GM21360 (cell line): ENCODE results near the gene WHAMM.

Experiments used
- ATAC-seq: cut with Tn5 transposase; IDR thresholded peaks from one replicate; pipeline ENCODE4 v1.9.1; 2021; ENCODE audit warnings: mild to moderate bottlenecking, moderate library complexity; ENCODE audit not compliant: unreplicated experiment

WHAMM gene

DNA sequence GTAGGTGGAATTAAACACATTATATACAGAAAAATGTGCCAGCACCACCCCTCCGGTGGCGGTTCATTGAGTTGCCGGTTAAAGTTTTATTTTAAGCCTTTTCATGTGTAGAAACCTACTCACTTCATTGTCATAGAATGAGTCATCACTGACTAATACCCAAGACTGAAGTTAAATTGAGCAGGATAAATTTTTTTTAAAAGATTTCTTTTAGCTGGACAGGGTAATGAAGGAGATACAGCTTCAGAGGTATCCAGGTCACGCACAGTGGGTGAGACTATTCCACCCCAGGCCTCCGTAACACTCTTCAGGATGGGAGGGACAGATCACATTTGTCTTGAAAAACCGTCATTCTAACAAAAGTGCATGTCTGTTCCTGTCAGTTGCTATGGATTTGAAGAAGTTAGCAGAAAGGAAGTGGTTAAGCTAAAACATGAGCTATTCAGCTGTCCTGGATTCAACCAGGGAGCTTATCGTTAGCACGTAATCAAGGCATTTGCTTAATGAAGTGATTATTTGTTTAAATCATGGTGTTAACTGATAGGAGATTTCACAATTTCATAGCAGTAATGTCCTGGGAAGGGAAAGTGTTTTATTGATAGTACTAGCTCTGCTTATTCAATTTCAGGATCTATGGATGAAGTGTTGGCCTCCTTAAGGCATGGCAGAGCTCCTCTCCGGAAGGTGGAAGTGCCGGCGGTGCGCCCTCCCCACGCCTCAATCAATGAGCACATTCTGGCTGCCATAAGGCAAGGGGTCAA lies 23.4 kb downstream of the WHAMM start:
- ATAC-seq = peak; percentile 79

DNA sequence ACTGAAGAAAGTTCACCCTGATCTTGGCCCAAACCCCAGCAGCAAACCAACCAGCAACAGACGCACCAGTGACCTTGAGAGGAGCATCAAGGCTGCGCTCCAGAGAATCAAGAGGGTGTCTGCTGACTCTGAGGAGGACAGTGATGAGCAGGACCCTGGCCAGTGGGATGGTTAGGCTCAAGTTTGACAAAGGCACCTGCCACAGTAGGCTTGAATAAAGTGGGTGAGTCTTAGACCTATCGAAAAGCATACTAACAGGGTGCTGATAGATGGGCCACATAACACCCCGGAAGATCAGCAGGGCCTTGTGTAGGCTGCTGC lies 23.9 kb downstream of the WHAMM start:
- ATAC-seq = no peak

GRCh38 chr15:82835391-82835917 lies 26.0 kb downstream of the WHAMM start:
- no peak for ATAC-seq

DNA sequence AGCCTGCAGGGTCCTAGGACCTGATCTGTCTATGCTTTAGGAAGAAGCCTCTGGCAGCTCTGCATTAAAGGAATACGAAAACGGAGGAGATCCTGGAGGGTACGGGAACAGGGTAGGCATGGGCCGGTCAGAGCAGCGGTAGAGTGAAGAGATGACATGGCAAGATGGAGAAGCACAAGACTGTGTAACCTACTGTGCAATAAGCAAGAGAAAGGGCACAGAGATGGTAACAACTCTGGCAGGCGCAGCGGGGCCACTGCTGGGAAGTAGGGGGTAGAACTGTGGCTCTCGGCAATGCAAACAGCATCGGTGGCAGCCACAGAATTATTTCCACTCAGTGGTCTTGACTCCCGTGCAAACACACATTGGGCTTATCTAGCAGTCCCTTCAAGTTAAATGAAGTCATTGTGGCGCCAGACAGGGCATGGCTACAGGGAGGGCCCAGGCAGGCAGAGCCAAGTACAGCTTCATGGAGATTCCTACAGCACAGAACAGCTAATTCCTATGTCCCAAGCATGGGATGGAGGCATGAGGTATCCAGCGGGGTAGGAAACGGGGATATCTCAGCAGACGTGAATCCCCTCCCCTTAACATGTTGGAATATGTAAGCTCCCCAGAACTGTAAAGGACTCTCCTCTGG lies 28.8 kb downstream of the WHAMM start:
- no peak for ATAC-seq

GRCh38 chr15:82839136-82839535 lies 29.7 kb downstream of the WHAMM start:
- no peak for ATAC-seq

GRCh38 chr15:82840166-82840565 lies 30.7 kb downstream of the WHAMM start:
- ATAC-seq = no peak

GRCh38 chr15:82843566-82843965 lies 34.1 kb downstream of the WHAMM start:
- no peak for ATAC-seq

- ATAC-seq = no peak
Measured at GRCh38 chr15:82845686-82846085, 36.3 kb downstream of the WHAMM start.

DNA sequence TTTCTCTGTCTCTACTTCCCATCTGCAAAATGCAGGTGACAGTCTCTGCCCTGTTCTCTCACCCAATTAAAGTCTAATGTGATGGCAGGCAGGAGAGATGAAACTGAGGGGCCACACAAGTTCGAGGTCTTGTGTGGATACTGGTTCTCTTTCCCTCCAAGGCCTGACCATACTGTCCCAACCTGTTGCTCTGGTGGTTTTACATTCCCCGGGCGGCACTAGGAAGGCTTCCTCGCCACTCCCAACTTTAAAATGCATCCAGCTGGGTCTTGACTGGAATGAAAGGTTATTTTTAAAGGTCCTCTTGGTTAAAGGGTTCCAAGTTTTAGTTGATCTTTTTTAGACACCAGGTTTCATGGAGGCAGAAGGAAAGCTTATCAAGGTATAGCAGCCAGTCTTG lies 37.2 kb downstream of the WHAMM start:
- no peak for ATAC-seq

- no peak for ATAC-seq
Measured at GRCh38 chr15:82847703-82848102, 38.3 kb downstream of the WHAMM start.

GRCh38 chr15:82848241-82848993 lies 39.0 kb downstream of the WHAMM start:
- ATAC-seq = no peak

DNA sequence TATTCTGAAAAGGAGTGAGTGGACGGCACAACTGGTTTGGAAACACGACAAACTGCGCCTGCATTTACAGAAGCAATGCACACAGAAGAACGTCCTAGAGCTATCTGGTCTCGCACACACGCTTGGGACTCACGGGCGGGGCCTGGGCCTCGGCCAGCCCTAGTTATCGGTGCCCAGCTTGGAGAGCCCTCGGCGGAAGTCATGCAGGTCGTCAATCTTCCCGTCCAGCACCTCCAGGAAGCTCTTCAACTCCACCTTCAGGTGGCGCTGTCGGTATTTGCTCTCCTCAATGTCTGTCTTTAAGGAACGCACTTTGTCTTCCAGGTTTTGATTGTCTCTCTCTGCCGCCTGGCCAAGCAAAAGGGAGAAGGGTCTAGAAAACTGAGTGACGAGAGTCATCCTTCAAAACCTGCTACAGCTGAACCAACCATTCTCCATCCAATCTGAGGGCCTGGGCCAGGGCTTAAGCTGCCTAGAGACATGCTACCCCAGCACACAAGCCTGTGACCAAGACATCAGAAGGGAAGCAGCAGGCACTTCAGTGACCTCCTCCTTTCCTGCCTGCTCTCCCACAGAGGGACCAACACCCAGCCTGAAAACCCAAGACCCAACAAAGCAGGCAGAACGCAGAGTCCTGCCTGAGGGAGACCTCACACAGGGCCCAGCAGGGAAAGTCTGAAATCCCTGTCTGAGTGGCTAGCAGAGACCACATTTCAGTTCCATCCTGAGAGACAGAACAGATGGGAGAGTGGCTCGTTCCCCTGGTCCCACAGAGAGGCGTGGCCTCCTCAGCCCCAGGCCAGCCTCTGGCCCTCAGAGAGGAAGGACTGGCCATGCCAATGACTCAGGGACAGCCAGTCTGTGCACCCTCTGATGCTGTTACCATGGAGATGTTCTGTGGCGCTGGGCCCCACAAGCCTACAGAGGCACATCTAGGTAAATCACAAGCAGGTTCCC lies 40.4 kb downstream of the WHAMM start:
- no peak for ATAC-seq

DNA sequence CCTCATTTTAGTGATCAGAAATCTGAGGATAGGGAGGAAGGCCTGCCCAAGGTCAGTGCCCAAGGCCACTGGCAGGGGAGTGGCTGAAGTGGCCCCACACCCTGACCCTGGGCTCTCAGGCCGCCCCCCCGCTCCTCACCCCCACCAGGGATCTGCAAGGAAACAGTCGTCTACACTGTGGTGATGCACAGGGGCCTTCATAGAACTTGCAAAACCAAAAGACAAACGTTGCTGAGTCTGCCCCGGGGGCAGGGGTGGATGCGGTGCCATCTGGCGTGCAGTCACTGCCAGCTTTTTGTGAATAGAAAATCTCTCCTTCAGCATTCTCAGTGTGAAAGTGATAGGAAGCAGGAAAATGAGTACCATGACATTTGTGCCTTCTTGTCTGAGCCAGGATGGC lies 41.3 kb downstream of the WHAMM start:
- ATAC-seq = no peak

DNA sequence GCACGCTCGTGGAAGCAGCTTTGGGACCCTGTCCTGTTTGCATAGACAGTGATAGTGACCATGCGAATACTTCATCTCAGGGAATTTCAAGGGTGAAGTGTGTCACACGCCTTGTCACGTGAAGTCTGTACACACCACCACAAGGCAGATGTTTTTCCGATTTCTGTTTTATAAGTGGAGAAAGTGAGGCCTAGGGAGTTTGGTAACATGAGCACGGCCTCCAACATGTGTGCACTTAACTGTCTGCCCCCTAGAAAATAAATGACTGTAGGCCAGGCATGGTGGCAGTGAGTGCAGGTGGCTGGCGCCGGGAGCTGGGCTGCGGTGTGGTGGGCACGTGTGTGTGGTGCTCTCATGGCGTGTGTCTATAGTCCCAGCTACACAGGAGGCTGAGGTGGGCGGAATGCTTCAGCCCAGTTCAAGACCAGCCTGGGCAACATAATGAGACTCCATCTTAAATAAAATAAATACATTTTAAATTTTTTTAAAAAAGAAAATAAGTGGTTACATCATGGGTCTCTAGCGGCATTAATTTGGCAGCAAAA lies 42.0 kb downstream of the WHAMM start:
- ATAC-seq = no peak

DNA sequence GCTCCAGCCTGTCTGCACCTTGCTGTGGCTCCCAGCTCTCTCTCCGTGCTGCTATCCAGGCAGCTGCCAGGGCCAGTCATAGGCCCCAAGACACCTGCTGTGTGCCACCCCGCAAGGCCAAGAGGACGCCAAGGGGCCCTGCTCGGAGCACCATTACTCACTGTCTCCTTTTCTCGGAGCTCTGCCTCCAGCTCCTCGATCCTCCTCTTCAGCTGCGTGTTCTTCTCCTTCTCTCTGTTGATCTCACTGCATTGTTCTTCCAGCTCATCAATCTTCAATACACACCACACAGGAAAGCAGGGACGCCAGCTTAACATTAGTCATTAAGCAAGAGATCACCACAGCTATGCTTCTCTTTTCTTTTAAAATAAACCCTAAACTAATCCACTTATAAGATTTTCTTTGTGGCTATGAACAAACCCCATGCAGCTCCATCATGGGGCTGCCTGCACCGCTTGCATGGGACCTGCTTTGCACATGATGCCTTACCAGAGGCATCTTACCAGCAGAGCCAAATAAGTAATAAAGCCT lies 42.6 kb downstream of the WHAMM start:
- no peak for ATAC-seq

DNA sequence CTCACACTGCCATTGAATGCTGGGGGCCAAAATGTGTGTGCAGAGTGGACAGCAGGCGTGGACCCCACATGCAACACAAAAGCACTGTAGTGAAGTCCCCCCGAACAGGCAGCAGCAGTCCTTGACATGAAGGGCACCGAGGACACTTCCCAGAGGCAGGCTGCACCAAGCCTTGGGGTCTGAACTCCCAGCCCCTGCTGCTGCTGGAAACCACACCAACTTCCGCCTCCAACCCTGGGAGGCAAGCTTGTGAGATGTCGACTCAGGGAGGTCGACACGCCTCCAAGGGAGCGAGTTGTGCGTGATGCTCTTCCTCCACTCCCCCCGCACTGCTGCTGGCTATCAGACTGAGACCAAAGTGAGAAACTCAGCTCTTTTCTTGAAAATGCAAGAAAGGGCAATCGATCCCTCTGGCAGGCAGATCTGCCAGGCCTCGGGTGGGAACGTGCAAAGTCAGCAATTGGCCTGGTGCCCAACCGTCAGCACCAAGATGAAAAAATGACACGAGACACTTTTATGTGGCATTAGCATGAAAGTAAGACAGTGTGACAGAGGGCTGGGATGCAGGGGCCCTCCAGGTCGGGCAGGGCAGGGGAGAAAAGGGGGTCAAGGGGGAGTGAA lies 43.6 kb downstream of the WHAMM start:
- ATAC-seq = no peak

- no peak for ATAC-seq
Measured at GRCh38 chr15:82854554-82854953, 45.1 kb downstream of the WHAMM start.

GRCh38 chr15:82855286-82856100 lies 46.1 kb downstream of the WHAMM start:
- no peak for ATAC-seq
